ENCODE data around the gene CHAC2.

DNA sequence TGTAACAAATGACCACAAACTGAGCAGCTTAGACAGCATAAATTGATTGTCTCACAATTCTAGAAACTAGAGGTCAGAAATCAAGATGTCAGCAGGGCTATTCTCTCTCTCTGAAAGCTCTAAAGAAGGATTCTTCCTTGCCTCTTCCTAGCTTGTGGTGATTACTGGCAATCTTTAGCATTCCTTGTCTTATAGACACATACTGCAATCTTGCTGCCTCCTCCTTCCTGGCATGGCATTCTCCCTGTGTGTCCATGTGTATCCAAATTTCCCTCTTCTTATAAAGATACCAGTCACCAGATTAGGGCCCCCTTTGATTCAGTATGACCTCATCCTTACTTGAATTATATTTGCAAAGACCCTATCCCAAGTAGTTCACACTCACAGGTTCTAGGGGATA is 16.8 kb downstream of the CHAC2 start:
- TF ChIP-seq CTCF (IDR thresholded peaks at IDR 0.05) (no peak), POLR2A (IDR thresholded peaks at IDR 0.05) (no peak), POLR2AphosphoS5 (IDR thresholded peaks at IDR 0.05) (no peak)
